GM21423 (cell line): ENCODE data around the gene EPC1.
"Not testable (repeated sequence)": the region's sequence is repeated elsewhere in the genome, so short reads cannot be mapped to it uniquely, and the experiment has no call there.

Experiments
- ATAC-seq: cut with Tn5 transposase; IDR thresholded peaks from one replicate; pipeline ENCODE4 v1.9.1; 2021; ENCODE audit warnings: mild to moderate bottlenecking, moderate library complexity; ENCODE audit not compliant: unreplicated experiment

EPC1 gene

GRCh38 chr10:32373031-32373430 lies 26.1 kb upstream of the EPC1 start:
- ATAC-seq: no peak

- no peak for ATAC-seq
These were observed 25.3 kb upstream of the EPC1 start for GRCh38 chr10:32372000-32372875.

- ATAC-seq: no peak
These were observed 24.1 kb upstream of the EPC1 start for GRCh38 chr10:32371101-32371500.

GRCh38 chr10:32367793-32368453 lies 21.0 kb upstream of the EPC1 start:
- no peak for ATAC-seq

- no peak for ATAC-seq
These were observed 19.6 kb upstream of the EPC1 start for GRCh38 chr10:32366588-32366987.

GRCh38 chr10:32366111-32366510 lies 19.2 kb upstream of the EPC1 start:
- ATAC-seq: no peak

GRCh38 chr10:32365404-32365803 lies 18.4 kb upstream of the EPC1 start:
- ATAC-seq: not testable (repeated sequence)

- no peak for ATAC-seq
These were observed 15.6 kb upstream of the EPC1 start for GRCh38 chr10:32362571-32362970.

- ATAC-seq: no peak
These were observed 13.9 kb upstream of the EPC1 start for GRCh38 chr10:32360884-32361283.

- no peak for ATAC-seq
These were observed 13.3 kb upstream of the EPC1 start for GRCh38 chr10:32360241-32360640.

- ATAC-seq: no peak
These were observed 10.2 kb upstream of the EPC1 start for GRCh38 chr10:32357056-32357735.

GRCh38 chr10:32354690-32355089 lies 7.7 kb upstream of the EPC1 start:
- ATAC-seq: not testable (repeated sequence)

GRCh38 chr10:32350811-32351350 lies 3.9 kb upstream of the EPC1 start:
- ATAC-seq: no peak

GRCh38 chr10:32349968-32350738 lies 3.2 kb upstream of the EPC1 start:
- no peak for ATAC-seq

GRCh38 chr10:32349199-32349585 lies 2.2 kb upstream of the EPC1 start:
- no peak for ATAC-seq

GRCh38 chr10:32348297-32349198 lies 1.6 kb upstream of the EPC1 start:
- no peak for ATAC-seq

GRCh38 chr10:32347363-32348022 lies 535 bp upstream of the EPC1 start:
- ATAC-seq: peak; percentile 9

GRCh38 chr10:32346134-32346550 lies 816 bp downstream of the EPC1 start:
- peak; percentile 81 for ATAC-seq

- no peak for ATAC-seq
These were observed 5.4 kb downstream of the EPC1 start for GRCh38 chr10:32341596-32341995.
